ENCODE results near the gene CTSL. TPM values are rescaled to one million over a fixed set of nuclear protein-coding genes. Genes with fewer than 3 reads are reported as not detected.

Gene CTSL
- total RNA-seq, 1 experiment from 2014 or later: 165 TPM

- Histone ChIP-seq H3K4me3 (no peak overlapping the region), H3K9me3 (no peaks in the 10 kb centered on the region)
- DNase-seq: peak; percentile 82
Measured at GRCh38 chr9:87711857-87712800, 13.8 kb upstream of the CTSL start.

GRCh38 chr9:87712801-87713277 is 13.1 kb upstream of the CTSL start:
- Histone ChIP-seq H3K27me3 (no peaks in the 10 kb centered on the region), H3K4me3 (no peak overlapping the region), H3K36me3 (peaks cover 19% of the 10 kb centered on the region), H3K9me3 (no peaks in the 10 kb centered on the region)
- no peak for DNase-seq

More at GRCh38 chr9:87711857-87712800, 13.8 kb upstream of the CTSL start:
- Histone ChIP-seq H3K27me3 (no peaks in the 10 kb centered on the region), H3K36me3 (peaks cover 25% of the 10 kb centered on the region)

GRCh38 chr9:87713278-87713987 is 12.5 kb upstream of the CTSL start:
- Histone ChIP-seq H3K36me3 (peaks cover 15% of the 10 kb centered on the region), H3K27me3 (no peaks in the 10 kb centered on the region), H3K9me3 (no peaks in the 10 kb centered on the region), H3K4me3 (peak overlapping the region; percentile 28)
- DNase-seq: peak; percentile 89

GRCh38 chr9:87713988-87714330 is 12.0 kb upstream of the CTSL start:
- Histone ChIP-seq H3K27me3 (no peaks in the 10 kb centered on the region), H3K36me3 (peaks cover 10% of the 10 kb centered on the region), H3K4me3 (peak overlapping the region; percentile 28), H3K9me3 (no peaks in the 10 kb centered on the region)
- DNase-seq: no peak

GRCh38 chr9:87714819-87715218 is 11.1 kb upstream of the CTSL start:
- no peaks in the 10 kb centered on the region for H3K27me3 ChIP-seq
- H3K36me3 ChIP-seq: peaks cover 3% of the 10 kb centered on the region
- peak; percentile 49 for DNase-seq
- H3K4me3 ChIP-seq: no peak overlapping the region
- H3K9me3 ChIP-seq: no peaks in the 10 kb centered on the region

- Histone ChIP-seq H3K4me3 (no peak overlapping the region), H3K27me3 (no peaks in the 10 kb centered on the region), H3K36me3 (no peaks in the 10 kb centered on the region), H3K9me3 (no peaks in the 10 kb centered on the region)
- DNase-seq: no peak
Measured at GRCh38 chr9:87716141-87716540, 9.8 kb upstream of the CTSL start.

- H3K36me3 ChIP-seq: no peaks in the 10 kb centered on the region
Measured at GRCh38 chr9:87717456-87717855, 8.5 kb upstream of the CTSL start.

GRCh38 chr9:87718231-87718630 is 7.7 kb upstream of the CTSL start:
- H3K27me3 ChIP-seq: no peaks in the 10 kb centered on the region
- H3K9me3 ChIP-seq: no peaks in the 10 kb centered on the region
- H3K4me3 ChIP-seq: no peak overlapping the region
- DNase-seq: no peak
- no peaks in the 10 kb centered on the region for H3K36me3 ChIP-seq

More at GRCh38 chr9:87717456-87717855, 8.5 kb upstream of the CTSL start:
- Histone ChIP-seq H3K27me3 (no peaks in the 10 kb centered on the region), H3K9me3 (no peaks in the 10 kb centered on the region), H3K4me3 (no peak overlapping the region)
- no peak for DNase-seq

GRCh38 chr9:87718852-87719612 is 6.9 kb upstream of the CTSL start:
- no peak overlapping the region for H3K4me3 ChIP-seq
- H3K9me3 ChIP-seq: no peaks in the 10 kb centered on the region
- H3K27me3 ChIP-seq: no peaks in the 10 kb centered on the region
- H3K36me3 ChIP-seq: no peaks in the 10 kb centered on the region
- DNase-seq: no peak

- Histone ChIP-seq H3K4me3 (no peak overlapping the region), H3K9me3 (no peaks in the 10 kb centered on the region), H3K36me3 (no peaks in the 10 kb centered on the region), H3K27me3 (no peaks in the 10 kb centered on the region)
- no peak for DNase-seq
Measured at GRCh38 chr9:87720173-87720572, 5.7 kb upstream of the CTSL start.

GRCh38 chr9:87722393-87723088 is 3.4 kb upstream of the CTSL start:
- Histone ChIP-seq H3K36me3 (peaks cover 1% of the 10 kb centered on the region; the same call in 1 of the 2 replicates), H3K9me3 (no peaks in the 10 kb centered on the region), H3K27me3 (no peaks in the 10 kb centered on the region), H3K4me3 (no peak overlapping the region)
- DNase-seq: no peak

GRCh38 chr9:87725356-87725899 is 491 bp upstream of the CTSL start:
- Histone ChIP-seq H3K4me3 (peak overlapping the region; percentile 80), H3K9me3 (no peaks in the 10 kb centered on the region), H3K36me3 (peaks cover 28% of the 10 kb centered on the region), H3K27me3 (no peaks in the 10 kb centered on the region)
- no peak for DNase-seq

GRCh38 chr9:87729246-87729645 is 3.3 kb downstream of the CTSL start:
- Histone ChIP-seq H3K9me3 (no peaks in the 10 kb centered on the region), H3K36me3 (peaks cover 40% of the 10 kb centered on the region), H3K4me3 (no peak overlapping the region), H3K27me3 (no peaks in the 10 kb centered on the region)
- DNase-seq: no peak

GRCh38 chr9:87731321-87731720 is 5.4 kb downstream of the CTSL start:
- Histone ChIP-seq H3K27me3 (no peaks in the 10 kb centered on the region), H3K4me3 (no peak overlapping the region), H3K9me3 (no peaks in the 10 kb centered on the region), H3K36me3 (peaks cover 40% of the 10 kb centered on the region)
- no peak for DNase-seq

GRCh38 chr9:87732344-87732743 is 6.4 kb downstream of the CTSL start:
- no peak for DNase-seq
- H3K9me3 ChIP-seq: no peaks in the 10 kb centered on the region
- no peaks in the 10 kb centered on the region for H3K27me3 ChIP-seq
- no peak overlapping the region for H3K4me3 ChIP-seq
- peaks cover 40% of the 10 kb centered on the region for H3K36me3 ChIP-seq

- no peaks in the 10 kb centered on the region for H3K27me3 ChIP-seq
- no peaks in the 10 kb centered on the region for H3K9me3 ChIP-seq
- peaks cover 37% of the 10 kb centered on the region for H3K36me3 ChIP-seq
- H3K4me3 ChIP-seq: no peak overlapping the region
- DNase-seq: no peak
Measured at GRCh38 chr9:87732756-87733155, 6.8 kb downstream of the CTSL start.

All from MG63 (cell line).